H9 (cell line): ENCODE measurements around the gene RPS27L. TPM values are rescaled to one million over a fixed set of nuclear protein-coding genes. Genes with fewer than 3 reads are reported as not detected.

Source experiments
- DNase-seq: peaks from one replicate; pipeline ENCODE4 v3.0.0-alpha.2; 2017
- H2AFZ ChIP-seq: one replicate; pipeline ENCODE4 v1.6.1; 2013; ENCODE audit warnings: mild to moderate bottlenecking, low read length, control low read depth, moderate library complexity
- H2AK5ac ChIP-seq: 2 replicates; pipeline ENCODE4 v1.6.1; 2013; ENCODE audit warnings: low read length, control low read depth, mixed read lengths; ENCODE audit not compliant: insufficient read length
- H2BK120ac ChIP-seq: one replicate; pipeline ENCODE4 v1.6.1; 2013; ENCODE audit warnings: low read depth, mild to moderate bottlenecking, low read length, control low read depth, inconsistent platforms; ENCODE audit not compliant: poor library complexity, severe bottlenecking
- H2BK12ac ChIP-seq: 2 replicates; pipeline ENCODE4 v1.6.1; 2013; ENCODE audit warnings: low read length, control low read depth, mixed read lengths, low read depth; ENCODE audit not compliant: insufficient read length
- H2BK15ac ChIP-seq: 2 replicates; pipeline ENCODE4 v1.6.1; 2013; ENCODE audit warnings: low read depth, low read length, control low read depth
- H2BK20ac ChIP-seq: one replicate; pipeline ENCODE4 v1.6.1; 2013; ENCODE audit warnings: low read depth, mild to moderate bottlenecking, low read length, control low read depth, inconsistent platforms; ENCODE audit not compliant: poor library complexity, severe bottlenecking
- H2BK5ac ChIP-seq: 2 replicates; pipeline ENCODE4 v1.6.1; 2013; ENCODE audit warnings: low read length, control low read depth, mixed read lengths; ENCODE audit not compliant: insufficient read length
- H3K14ac ChIP-seq: 2 replicates; pipeline ENCODE4 v1.6.1; 2013; ENCODE audit warnings: low read length, control low read depth; ENCODE audit not compliant: insufficient read depth
- H3K18ac ChIP-seq: 2 replicates; pipeline ENCODE4 v1.6.1; 2013; ENCODE audit warnings: low read depth, mild to moderate bottlenecking, mixed read lengths, low read length, control low read depth; ENCODE audit not compliant: insufficient read length
- H3K23ac ChIP-seq: 2 replicates; pipeline ENCODE4 v1.6.1; 2013; ENCODE audit warnings: low read length, control low read depth, mixed read lengths, low read depth; ENCODE audit not compliant: insufficient read length
- H3K23me2 ChIP-seq: 2 replicates; pipeline ENCODE4 v1.6.1; 2013; ENCODE audit warnings: low read depth, mild to moderate bottlenecking, mixed read lengths, low read length, control low read depth; ENCODE audit not compliant: insufficient read length, poor library complexity, severe bottlenecking
- H3K27ac ChIP-seq: 2 replicates; pipeline ENCODE4 v1.5.1; 2013; ENCODE audit warnings: low read length, control low read depth, mixed read lengths, low read depth; ENCODE audit not compliant: insufficient read length
- H3K27me3 ChIP-seq: 2 replicates; pipeline ENCODE4 v1.6.1; 2013; ENCODE audit warnings: low read length, control low read depth, inconsistent platforms; ENCODE audit not compliant: insufficient read depth
- H3K4ac ChIP-seq: 2 replicates; pipeline ENCODE4 v1.6.1; 2013; ENCODE audit warnings: low read depth, mild to moderate bottlenecking, control low read depth, inconsistent platforms, low read length, moderate library complexity
- H3K4me1 ChIP-seq: 2 replicates; pipeline ENCODE4 v1.6.1; 2013; ENCODE audit warnings: low read length, control low read depth, inconsistent platforms; ENCODE audit not compliant: insufficient read depth
- H3K4me2 ChIP-seq: 2 replicates; pipeline ENCODE4 v1.6.1; 2013; ENCODE audit warnings: low read length, control low read depth, mixed read lengths; ENCODE audit not compliant: insufficient read length, insufficient read depth
- H3K56ac ChIP-seq: 2 replicates; pipeline ENCODE4 v1.6.1; 2013; ENCODE audit warnings: low read depth, mild to moderate bottlenecking, mixed read lengths, low read length, control low read depth; ENCODE audit not compliant: insufficient read length
- H3K79me1 ChIP-seq: 2 replicates; pipeline ENCODE4 v1.6.1; 2013; ENCODE audit warnings: low read depth, mild to moderate bottlenecking, moderate library complexity, low read length, control low read depth, inconsistent platforms; ENCODE audit not compliant: insufficient read depth, poor library complexity, severe bottlenecking
- H3K79me2 ChIP-seq: 2 replicates; pipeline ENCODE4 v1.6.1; 2013; ENCODE audit warnings: low read length, control low read depth, inconsistent platforms; ENCODE audit not compliant: insufficient read depth
- H3K9ac ChIP-seq: 2 replicates; pipeline ENCODE4 v1.6.1; 2013; ENCODE audit warnings: low read length, control low read depth, mixed read lengths; ENCODE audit not compliant: insufficient read length; ENCODE audit errors: extremely low read depth
- H3K9me3 ChIP-seq: one replicate; pipeline ENCODE4 v1.6.1; 2013; ENCODE audit warnings: low read depth, low read length, inconsistent platforms; ENCODE audit not compliant: control insufficient read depth
- H3T11ph ChIP-seq: one replicate; pipeline ENCODE4 v1.6.1; 2013; ENCODE audit warnings: mild to moderate bottlenecking, low read length, control low read depth, inconsistent platforms
- H4K20me1 ChIP-seq: one replicate; pipeline ENCODE4 v1.6.1; 2013; ENCODE audit not compliant: control insufficient read depth, insufficient read length, insufficient read depth
- H4K5ac ChIP-seq: 2 replicates; pipeline ENCODE4 v1.6.1; 2013; ENCODE audit warnings: low read depth, mild to moderate bottlenecking, mixed read lengths, low read length, control low read depth; ENCODE audit not compliant: insufficient read length
- H4K8ac ChIP-seq: replicated peaks from 2 replicates; pipeline ENCODE4 v1.6.1; 2013; ENCODE audit warnings: low read length, control low read depth, mixed read lengths, low read depth; ENCODE audit not compliant: insufficient read length
- H4K91ac ChIP-seq: 2 replicates; pipeline ENCODE4 v1.6.1; 2013; ENCODE audit warnings: low read depth, mild to moderate bottlenecking, moderate library complexity, mixed read lengths, low read length, control low read depth; ENCODE audit not compliant: insufficient read length
- H3K27ac Mint-ChIP-seq, 3 experiments: 2 replicates in 2 of 3; 3 replicates in 1 of 3; pipeline ENCODE4 v1.8.0; 2020 to 2021; ENCODE audit warnings: mixed read lengths in 3 of 3, mild to moderate bottlenecking in 1 of 3, moderate library complexity in 1 of 3
- H3K27me3 Mint-ChIP-seq: 2 replicates; pipeline ENCODE4 v1.8.0; 2021; ENCODE audit warnings: low read depth, mild to moderate bottlenecking, moderate library complexity, mixed read lengths
- H3K36me3 Mint-ChIP-seq, 3 experiments: 2 replicates in 2 of 3; 3 replicates in 1 of 3; pipeline ENCODE4 v1.8.0; 2020 to 2021; ENCODE audit warnings: low read depth in 3 of 3, mixed read lengths in 3 of 3; ENCODE audit not compliant: insufficient read depth in 1 of 3
- H3K4me1 Mint-ChIP-seq, 2 experiments: 2 replicates each; pipeline ENCODE4 v1.8.0; 2020; ENCODE audit warnings: mixed read lengths in 2 of 2
- H3K4me3 Mint-ChIP-seq, 2 experiments: 2 replicates in 1 of 2; 3 replicates in 1 of 2; pipeline ENCODE4 v1.8.0; 2020 to 2021; ENCODE audit warnings: mild to moderate bottlenecking in 2 of 2, mixed read lengths in 2 of 2, moderate library complexity in 1 of 2
- H3K9me3 Mint-ChIP-seq, 2 experiments: 2 replicates in 1 of 2; 3 replicates in 1 of 2; pipeline ENCODE4 v1.8.0; 2020; ENCODE audit warnings: mild to moderate bottlenecking in 2 of 2, mixed read lengths in 2 of 2, moderate library complexity in 1 of 2
- CTCF ChIP-seq: fragments of 200-600 bp; sonication (generic); conservative IDR thresholded peaks from 3 replicates; pipeline ENCODE4 v1.8.0; 2021; ENCODE audit warnings: antibody characterized with exemption, mild to moderate bottlenecking
- WGBS: extraction: QIAGEN DNeasy Blood & Tissue Kit; methylation state at CpG from one replicate; pipeline ENCODE4 v1.1.7; 2013; ENCODE audit warnings: missing lambda C conversion rate, low lambda C conversion rate, mixed read lengths; ENCODE audit not compliant: insufficient read length; ENCODE audit errors: extremely low coverage; 5-methylcytosine and 5-hydroxymethylcytosine counted together
- total RNA-seq: library from RNA; stranded (reverse); gene quantifications from 2 replicates; pipeline ENCODE4 v1.2.1, GENCODE V29; 2021

Gene RPS27L
- total RNA-seq, 1 experiment from 2014 or later, result 180 TPM

GRCh38 chr15:63163217-63163616 is 5.9 kb upstream of the RPS27L start:
- no peak overlapping the region for H3K4ac ChIP-seq
- H2BK5ac ChIP-seq, result no peak overlapping the region
- H3K27me3 ChIP-seq, result no peaks in the 10 kb centered on the region
- Mint-ChIP-seq H3K36me3 (no peaks in the 10 kb centered on the region; a peak in 1 of 7 replicates), H3K27me3 (no peaks in the 10 kb centered on the region), H3K9me3 (no peaks in the 10 kb centered on the region), H3K4me3 (no peak overlapping the region), H3K27ac (no peak overlapping the region), H3K4me1 (peaks cover 7 to 15% of the 10 kb centered on the region in 2 experiments)
- TF ChIP-seq CTCF, result no peak
- no peak overlapping the region for H2BK15ac ChIP-seq
- no peak overlapping the region for H2AFZ ChIP-seq
- no peak overlapping the region for H3K14ac ChIP-seq
- no peak overlapping the region for H2AK5ac ChIP-seq
- no peak overlapping the region for H2BK20ac ChIP-seq
- H3K4me1 ChIP-seq, result no peaks in the 10 kb centered on the region; the same call in 1 of the 2 replicates
- H3K23me2 ChIP-seq, result peaks cover under 1% of the 10 kb centered on the region
- no peak overlapping the region for H4K8ac ChIP-seq
- H3T11ph ChIP-seq, result no peak overlapping the region
- H3K79me2 ChIP-seq, result no peaks in the 10 kb centered on the region
- H4K91ac ChIP-seq, result no peak overlapping the region
- no peak overlapping the region for H3K27ac ChIP-seq
- H3K9ac ChIP-seq, result no peak overlapping the region
- no peak overlapping the region for H3K56ac ChIP-seq
- H3K79me1 ChIP-seq, result no peaks in the 10 kb centered on the region
- no peak for DNase-seq
- H2BK120ac ChIP-seq, result no peak overlapping the region
- H4K5ac ChIP-seq, result no peak overlapping the region
- no peaks in the 10 kb centered on the region for H3K9me3 ChIP-seq
- no peak overlapping the region for H3K4me2 ChIP-seq
- no peak overlapping the region for H3K18ac ChIP-seq
- no peak overlapping the region for H2BK12ac ChIP-seq
- no peak overlapping the region for H3K23ac ChIP-seq
- WGBS, result no CpG with 5 or more reads among the region's 4 CpGs
- no peaks in the 10 kb centered on the region for H4K20me1 ChIP-seq
